ENCODE data around the gene WNT8A.

The WNT8A gene

GRCh38 chr5:138107213-138107612, 23.4 kb downstream of the WNT8A start:
- H3K4me1 Mint-ChIP-seq, result peaks cover 12% of the 10 kb centered on the region
- no peak overlapping the region for H3K27ac Mint-ChIP-seq
- no peak overlapping the region for H3K4me3 Mint-ChIP-seq
- H3K27me3 Mint-ChIP-seq, result no peaks in the 10 kb centered on the region
- H3K36me3 Mint-ChIP-seq, result no peaks in the 10 kb centered on the region
- no peak for ATAC-seq
- no peaks in the 10 kb centered on the region for H3K9me3 Mint-ChIP-seq

GRCh38 chr5:138109463-138110265, 25.8 kb downstream of the WNT8A start:
- Mint-ChIP-seq H3K27me3 (no peaks in the 10 kb centered on the region), H3K4me3 (no peak overlapping the region), H3K4me1 (no peaks in the 10 kb centered on the region), H3K9me3 (no peaks in the 10 kb centered on the region), H3K36me3 (no peaks in the 10 kb centered on the region), H3K27ac (no peak overlapping the region)
- no peak for ATAC-seq

DNA sequence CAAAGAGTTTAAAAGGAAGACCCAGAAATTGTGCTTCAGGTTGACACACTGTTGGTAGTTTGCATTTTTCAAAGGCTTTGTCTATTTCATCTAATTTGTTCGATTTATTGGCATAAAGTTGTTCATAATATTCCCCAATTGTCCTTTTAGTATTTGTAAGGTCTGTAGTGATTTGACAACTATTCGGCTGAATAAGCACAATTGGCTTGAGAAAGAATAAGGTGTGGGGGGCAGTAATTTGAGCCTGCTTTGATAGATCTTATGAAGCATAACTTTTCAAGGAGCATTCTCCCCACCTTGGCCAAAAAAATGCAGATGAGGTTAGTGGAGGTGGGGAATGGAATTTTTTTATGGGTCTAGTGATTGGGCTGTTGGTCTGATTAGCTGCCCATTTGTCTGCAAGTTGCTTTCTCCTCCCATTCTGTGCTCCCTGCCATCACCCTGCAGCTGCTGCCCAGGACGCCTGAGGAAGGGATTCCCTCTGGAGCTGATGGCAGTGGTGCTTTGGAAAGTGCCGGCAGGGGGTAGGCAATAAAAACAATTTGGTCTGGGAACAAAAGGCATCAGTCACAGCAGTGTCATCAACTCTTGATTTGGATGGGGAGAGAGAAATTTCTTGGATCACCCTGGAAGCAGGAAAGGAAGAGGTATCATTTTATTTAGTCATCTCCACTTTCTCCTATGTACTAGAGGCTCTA, 26.6 kb downstream of the WNT8A start:
- Mint-ChIP-seq H3K9me3 (no peaks in the 10 kb centered on the region), H3K27me3 (no peaks in the 10 kb centered on the region), H3K27ac (no peak overlapping the region), H3K4me1 (no peaks in the 10 kb centered on the region), H3K4me3 (no peak overlapping the region), H3K36me3 (no peaks in the 10 kb centered on the region)
- no peak for ATAC-seq

DNA sequence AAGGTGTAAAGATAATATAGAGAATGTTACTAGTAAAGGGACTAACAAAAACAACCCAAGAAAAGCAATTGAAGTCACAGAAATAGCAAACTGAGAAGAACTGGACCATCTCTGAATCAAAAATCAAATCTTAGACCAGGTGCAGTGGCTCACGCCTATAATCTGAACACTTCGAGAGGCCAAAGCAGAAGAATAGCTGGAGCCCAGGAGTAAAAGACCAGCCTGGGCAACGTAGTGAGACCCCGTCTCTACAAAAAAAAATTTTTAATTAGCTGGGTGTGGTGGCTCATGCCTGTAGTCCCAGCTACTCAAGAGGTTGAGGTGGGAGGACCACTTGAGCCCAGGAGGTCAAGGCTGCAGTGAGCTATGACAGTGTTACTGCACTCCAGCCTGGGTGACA, 27.3 kb downstream of the WNT8A start:
- Mint-ChIP-seq H3K9me3 (no peaks in the 10 kb centered on the region), H3K27me3 (no peaks in the 10 kb centered on the region), H3K27ac (no peak overlapping the region), H3K36me3 (no peaks in the 10 kb centered on the region), H3K4me1 (no peaks in the 10 kb centered on the region), H3K4me3 (no peak overlapping the region)
- no peak for ATAC-seq

- H3K9me3 Mint-ChIP-seq, result no peaks in the 10 kb centered on the region
- no peak for ATAC-seq
- no peaks in the 10 kb centered on the region for H3K27me3 Mint-ChIP-seq
- no peaks in the 10 kb centered on the region for H3K4me1 Mint-ChIP-seq
- H3K4me3 Mint-ChIP-seq, result no peak overlapping the region
- H3K27ac Mint-ChIP-seq, result no peak overlapping the region
- no peaks in the 10 kb centered on the region for H3K36me3 Mint-ChIP-seq
Measured at GRCh38 chr5:138111937-138112336, 28.1 kb downstream of the WNT8A start.

GRCh38 chr5:138115254-138115653, 31.4 kb downstream of the WNT8A start:
- Mint-ChIP-seq H3K27ac (no peak overlapping the region), H3K9me3 (no peaks in the 10 kb centered on the region), H3K4me3 (no peak overlapping the region), H3K36me3 (no peaks in the 10 kb centered on the region), H3K27me3 (no peaks in the 10 kb centered on the region), H3K4me1 (no peaks in the 10 kb centered on the region)
- no peak for ATAC-seq

DNA sequence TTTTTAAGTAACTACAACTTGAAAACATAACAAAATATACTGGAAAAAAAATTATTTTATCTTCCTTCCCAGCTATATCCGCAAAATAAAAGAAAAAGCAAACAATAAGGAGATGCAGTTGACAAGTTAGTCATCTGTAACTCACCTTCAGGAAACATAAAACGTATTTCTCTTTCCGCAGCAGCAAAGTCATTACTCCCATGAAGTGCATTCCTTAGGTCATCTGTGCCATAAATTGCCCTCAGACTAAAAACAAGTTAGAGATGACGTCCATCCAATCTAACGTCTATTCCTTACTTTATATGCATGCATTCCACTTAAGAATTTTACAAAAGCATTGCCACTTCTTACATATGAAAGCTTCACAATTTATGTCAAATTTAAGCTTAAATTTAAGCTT, 44.5 kb downstream of the WNT8A start:
- ATAC-seq, result no peak
- H3K27me3 Mint-ChIP-seq, result no peaks in the 10 kb centered on the region
- no peaks in the 10 kb centered on the region for H3K36me3 Mint-ChIP-seq
- no peak overlapping the region for H3K27ac Mint-ChIP-seq
- H3K9me3 Mint-ChIP-seq, result no peaks in the 10 kb centered on the region
- H3K4me3 Mint-ChIP-seq, result no peak overlapping the region
- peaks cover under 1% of the 10 kb centered on the region for H3K4me1 Mint-ChIP-seq

DNA sequence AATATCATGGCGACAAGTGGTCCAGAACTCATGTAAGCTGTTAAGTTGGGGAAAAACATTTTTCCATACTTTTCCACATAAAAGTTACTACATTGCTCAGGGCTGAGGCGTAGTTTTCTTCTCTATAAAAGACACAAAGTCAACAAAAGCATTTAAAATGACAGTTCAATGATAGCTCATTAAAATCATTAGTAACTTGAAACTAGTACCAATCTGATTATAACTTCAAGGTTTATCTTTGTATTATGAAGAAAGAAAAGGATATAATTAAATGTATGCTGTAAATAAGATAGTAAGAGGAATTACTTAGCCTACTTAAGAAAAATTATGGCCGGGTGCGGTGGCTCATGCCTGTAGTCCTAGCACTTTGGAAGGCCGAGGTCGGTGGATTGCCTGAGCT, 45.5 kb downstream of the WNT8A start:
- Mint-ChIP-seq H3K4me1 (peaks cover 6% of the 10 kb centered on the region), H3K36me3 (no peaks in the 10 kb centered on the region), H3K4me3 (no peak overlapping the region), H3K27ac (no peak overlapping the region), H3K9me3 (no peaks in the 10 kb centered on the region), H3K27me3 (no peaks in the 10 kb centered on the region)
- ATAC-seq, result no peak

DNA sequence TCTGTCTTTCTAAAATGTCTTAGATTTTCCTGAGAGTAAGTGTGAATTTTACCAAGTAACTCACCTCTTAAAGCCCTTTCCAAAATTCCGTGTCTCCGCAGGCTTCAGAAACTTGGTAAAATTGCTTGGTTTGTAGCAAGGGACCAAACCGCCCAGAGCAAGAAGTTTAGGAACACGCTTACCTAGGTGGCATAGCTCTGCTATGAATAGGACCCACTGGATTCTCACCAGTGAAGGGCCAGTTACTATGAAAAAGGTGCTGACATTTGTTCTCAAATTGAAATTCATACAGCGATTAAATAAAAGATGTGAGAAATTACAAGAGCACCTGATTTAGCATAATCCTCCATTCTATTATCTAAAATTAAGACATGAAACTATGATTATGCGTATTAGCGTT, 48.7 kb downstream of the WNT8A start:
- Mint-ChIP-seq H3K27me3 (peaks cover 21% of the 10 kb centered on the region), H3K27ac (no peak overlapping the region), H3K4me1 (peaks cover 6% of the 10 kb centered on the region), H3K4me3 (no peak overlapping the region), H3K36me3 (no peaks in the 10 kb centered on the region), H3K9me3 (no peaks in the 10 kb centered on the region)
- no peak for ATAC-seq

- no peaks in the 10 kb centered on the region for H3K36me3 Mint-ChIP-seq
- peak within 1 kb of the TSS; percentile 62 for H3K4me3 Mint-ChIP-seq
- H3K4me1 Mint-ChIP-seq, result peaks cover 7% of the 10 kb centered on the region
- no peak within 1 kb of the TSS for H3K27ac Mint-ChIP-seq
- peaks cover 29% of the 10 kb centered on the region for H3K27me3 Mint-ChIP-seq
- ATAC-seq, result peak; percentile 61
- no peaks in the 10 kb centered on the region for H3K9me3 Mint-ChIP-seq
Measured at GRCh38 chr5:138138949-138139780, 55.3 kb downstream of the WNT8A start, which contains the start of gene NME5. NME5 (minus strand) TSS chr5:138139428; CDS start chr5:138138780, 648 bp downstream.

DNA sequence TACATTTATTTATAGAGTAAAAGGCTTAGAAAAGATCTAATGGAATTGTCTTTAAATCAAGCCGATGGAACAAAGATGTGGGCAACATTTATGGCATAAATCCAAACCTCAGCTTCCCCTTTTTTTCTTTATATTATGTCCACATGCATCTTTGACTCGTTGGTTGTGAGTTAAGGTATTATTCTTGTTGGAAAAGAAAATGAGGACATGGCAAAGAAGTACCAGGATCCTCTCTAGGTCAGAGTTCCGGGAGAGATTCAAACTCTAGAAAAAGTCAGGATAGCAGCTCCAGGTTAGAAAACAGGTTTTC, 55.9 kb downstream of the WNT8A start:
- H3K27ac Mint-ChIP-seq, result no peak overlapping the region
- H3K36me3 Mint-ChIP-seq, result no peaks in the 10 kb centered on the region
- no peaks in the 10 kb centered on the region for H3K9me3 Mint-ChIP-seq
- peaks cover 7% of the 10 kb centered on the region for H3K4me1 Mint-ChIP-seq
- no peak overlapping the region for H3K4me3 Mint-ChIP-seq
- peaks cover 29% of the 10 kb centered on the region for H3K27me3 Mint-ChIP-seq
- no peak for ATAC-seq

- ATAC-seq, result no peak
- H3K36me3 Mint-ChIP-seq, result no peaks in the 10 kb centered on the region
- no peak overlapping the region for H3K4me3 Mint-ChIP-seq
- H3K27me3 Mint-ChIP-seq, result peaks cover 29% of the 10 kb centered on the region
- no peaks in the 10 kb centered on the region for H3K9me3 Mint-ChIP-seq
- H3K4me1 Mint-ChIP-seq, result peaks cover 7% of the 10 kb centered on the region
- H3K27ac Mint-ChIP-seq, result no peak overlapping the region
Measured at GRCh38 chr5:138140268-138140667, 56.4 kb downstream of the WNT8A start.

Data from stimulated activated memory B cell treated with anti-CD40 and anti-IgM and Interleukin-4, amounts not matched to agents 10 μg/mL and 1 μg/mL and 100 μg/mL, for 72 hours (primary cell).